ENCODE measurements around the gene ETAA1. TPM values are rescaled to one million over a fixed set of nuclear protein-coding genes. Genes with fewer than 3 reads are reported as not detected.

ETAA1 gene
- total RNA-seq: 10 to 100 TPM; 18.3 to 19.2 TPM
- 1 to 10 TPM; 3.7 to 5.4 (median 4.8) TPM for polyA plus RNA-seq
- 15.3 to 50.9 (median 29.8) reads per million in 6 experiments for total RNA-seq

DNA sequence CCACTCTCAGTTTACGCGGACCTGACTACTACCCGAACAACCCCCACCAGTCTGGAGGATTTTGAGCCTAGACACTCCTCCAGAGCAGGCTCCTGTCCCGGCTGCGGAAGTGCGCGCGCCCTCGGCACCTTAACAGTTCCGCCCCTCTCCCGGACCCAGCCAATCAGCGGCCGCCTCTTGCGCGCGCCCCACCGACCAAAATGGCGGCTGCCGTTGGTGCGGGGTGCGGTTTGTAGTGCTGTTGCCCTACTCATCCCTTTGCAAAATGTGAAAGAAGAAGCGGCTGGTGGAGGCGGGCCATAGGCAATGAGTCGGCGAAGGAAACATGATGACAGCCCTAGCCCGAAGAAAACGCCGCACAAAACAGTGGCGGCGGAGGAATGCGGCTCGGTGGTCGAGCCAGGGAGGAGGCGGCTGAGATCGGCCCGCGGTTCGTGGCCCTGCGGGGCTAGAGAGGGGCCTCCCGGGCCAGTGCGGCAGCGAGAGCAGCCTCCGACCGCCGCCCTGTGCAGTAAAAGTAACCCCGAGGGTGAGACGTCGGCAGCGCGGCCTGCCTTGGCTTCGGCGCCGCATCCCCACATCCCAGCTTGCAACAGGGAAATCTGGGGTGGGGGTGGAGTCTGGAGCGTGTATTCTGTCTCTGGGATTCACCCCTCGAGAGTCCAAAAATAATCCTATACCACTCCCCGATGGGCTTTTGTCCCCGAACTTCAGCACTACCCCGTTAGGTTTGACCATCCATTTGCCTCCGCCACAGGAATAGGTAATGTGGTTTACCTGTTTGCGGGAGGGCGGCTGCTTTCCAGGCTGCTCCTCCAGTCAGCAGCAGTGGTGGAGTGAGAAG is at the start of gene ETAA1:
TSS of gene ETAA1 (plus strand) at position 191 of the 844 bp plus-strand sequence. CDS start at position 307, 116 bp downstream.
- ATAC-seq (peak; percentile 98), DNase-seq (peak; percentile 87 to 95 (median 92))
- peak within 1 kb of the TSS; percentile 97 to 100 (median 98) for H3K27ac Mint-ChIP-seq
- peak within 1 kb of the TSS; percentile 92 to 100 (median 98) for H3K4me3 Mint-ChIP-seq
- POLR2A ChIA-PET: no interaction called here
- no peaks in the 10 kb centered on the region for H3K9me3 Mint-ChIP-seq
- no peaks in the 10 kb centered on the region for H3K27me3 Mint-ChIP-seq
- H3K36me3 Mint-ChIP-seq: peaks cover 0 to 18% (median 2%) of the 10 kb centered on the region in 3 donors
- H3K4me1 Mint-ChIP-seq: peaks cover 4 to 25% (median 11%) of the 10 kb centered on the region in 4 donors

DNA sequence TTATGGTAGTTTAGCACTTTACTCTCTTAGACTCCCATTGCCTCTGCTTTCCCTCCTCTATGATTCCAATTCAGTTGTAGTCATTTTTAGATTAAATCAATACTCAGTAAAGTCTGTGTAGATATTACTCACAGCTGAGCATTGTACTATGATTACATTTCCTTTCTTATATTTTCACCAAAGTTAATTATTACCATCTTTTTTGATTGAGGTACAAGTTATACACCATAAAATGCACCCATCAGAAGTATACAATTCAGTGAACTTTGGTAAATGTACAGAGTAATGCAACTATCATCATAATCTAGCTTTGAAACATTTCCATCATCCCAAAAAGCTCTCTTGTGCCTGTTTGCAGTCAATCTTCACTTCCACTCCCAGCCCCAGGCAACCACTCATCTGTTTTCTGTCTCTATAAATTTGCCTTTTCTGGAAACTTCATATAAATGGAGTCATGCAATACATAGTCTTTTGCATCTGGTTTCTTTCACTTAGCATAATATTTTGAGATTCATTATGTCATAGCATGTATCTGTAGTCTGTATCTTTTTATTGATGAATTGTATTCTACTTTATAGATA is 30.2 kb upstream of the ETAA1 start:
- ATAC-seq: no peak
- DNase-seq: no peak
- Mint-ChIP-seq H3K4me1 (no peaks in the 10 kb centered on the region), H3K4me3 (no peak overlapping the region), H3K9me3 (peaks cover 0 to 34% (median 12%) of the 10 kb centered on the region in 9 donors), H3K27ac (no peak overlapping the region), H3K27me3 (peaks cover 6 to 27% (median 20%) of the 10 kb centered on the region in 5 donors), H3K36me3 (peaks cover 0 to 10% (median 3%) of the 10 kb centered on the region in 3 donors)
- POLR2A ChIA-PET: no interaction called here

DNA sequence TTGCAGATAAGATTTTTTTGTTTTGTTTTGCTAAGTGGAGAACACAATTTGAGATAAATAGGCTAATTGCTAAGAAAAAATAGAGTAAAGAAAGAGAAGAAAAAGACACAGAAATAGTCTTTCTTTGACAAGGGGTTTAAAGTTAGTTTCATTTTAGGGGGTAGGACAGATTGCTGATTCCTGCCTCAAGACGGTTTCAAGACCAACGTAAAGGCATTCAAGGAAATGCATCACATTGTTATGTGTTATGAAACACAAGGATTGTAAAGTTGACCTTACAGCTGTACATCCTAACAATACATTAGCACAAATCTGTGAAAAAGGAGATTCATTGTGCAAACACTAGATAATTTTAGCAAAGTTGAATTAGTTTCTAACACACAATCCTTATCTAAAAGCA is 22.7 kb upstream of the ETAA1 start:
- Mint-ChIP-seq H3K4me1 (no peaks in the 10 kb centered on the region), H3K36me3 (peaks cover 4 to 21% (median 6%) of the 10 kb centered on the region in 3 donors), H3K27ac (no peak overlapping the region), H3K27me3 (peaks cover under 1 to 8% (median 4%) of the 10 kb centered on the region in 5 donors), H3K4me3 (peak overlapping the region in 3 of 10 donors; percentile 15 to 43 (median 41)), H3K9me3 (peaks cover 0 to 28% (median 13%) of the 10 kb centered on the region in 9 donors)
- no peak for ATAC-seq
- DNase-seq: no peak
- POLR2A ChIA-PET: no interaction called here

DNA sequence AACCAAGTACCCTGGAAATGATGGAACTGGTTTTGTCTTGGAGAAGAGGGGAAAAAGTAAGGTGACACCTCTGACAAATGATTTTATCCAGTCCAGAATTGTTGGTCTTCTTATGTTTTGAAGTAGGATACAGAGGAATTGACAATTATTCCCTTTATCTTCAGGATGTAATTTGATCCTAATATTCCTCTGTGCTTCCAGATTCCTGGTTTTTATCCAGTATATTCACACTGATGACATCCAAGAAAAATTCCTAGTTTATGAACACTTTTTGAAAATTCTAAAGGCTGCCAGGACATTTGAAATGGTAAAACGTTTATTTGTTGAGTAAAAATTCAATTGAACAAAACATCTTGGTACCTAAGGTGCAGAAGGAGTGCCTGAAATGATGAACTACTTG is 22.2 kb upstream of the ETAA1 start:
- Mint-ChIP-seq H3K27me3 (peaks cover 0 to 8% (median 4%) of the 10 kb centered on the region in 5 donors), H3K27ac (no peak overlapping the region), H3K36me3 (peaks cover 4 to 21% (median 6%) of the 10 kb centered on the region in 3 donors), H3K4me1 (no peaks in the 10 kb centered on the region), H3K9me3 (peaks cover 0 to 29% (median 13%) of the 10 kb centered on the region in 9 donors), H3K4me3 (no peak overlapping the region)
- POLR2A ChIA-PET: no interaction called here
- ATAC-seq: no peak
- DNase-seq: no peak

DNA sequence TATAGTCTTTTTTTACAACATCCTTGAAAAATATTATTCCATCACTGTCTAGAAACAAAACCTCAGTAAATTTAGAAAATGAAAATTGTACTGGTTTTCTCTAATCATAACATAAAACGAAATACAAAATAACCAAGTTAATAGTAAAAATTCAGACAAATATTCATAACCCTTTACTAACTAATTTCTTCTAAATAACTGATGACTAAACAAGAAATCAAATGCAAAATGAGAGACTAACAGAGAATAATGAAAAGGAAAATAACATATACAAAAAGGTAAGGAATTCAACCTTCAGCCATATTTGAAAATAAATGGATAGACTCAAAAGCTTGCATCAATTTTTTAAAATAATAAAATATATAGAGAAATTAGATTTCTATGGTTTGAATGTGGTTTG is 18.6 kb upstream of the ETAA1 start:
- Mint-ChIP-seq H3K4me3 (no peak overlapping the region), H3K27ac (no peak overlapping the region), H3K9me3 (peaks cover 0 to 16% (median 7%) of the 10 kb centered on the region in 9 donors), H3K27me3 (peaks cover 0 to 4% (median 0%) of the 10 kb centered on the region in 5 donors), H3K4me1 (no peaks in the 10 kb centered on the region), H3K36me3 (peaks cover 4 to 18% (median 5%) of the 10 kb centered on the region in 3 donors)
- DNase-seq: no peak
- no peak for ATAC-seq
- POLR2A ChIA-PET: no interaction called here

DNA sequence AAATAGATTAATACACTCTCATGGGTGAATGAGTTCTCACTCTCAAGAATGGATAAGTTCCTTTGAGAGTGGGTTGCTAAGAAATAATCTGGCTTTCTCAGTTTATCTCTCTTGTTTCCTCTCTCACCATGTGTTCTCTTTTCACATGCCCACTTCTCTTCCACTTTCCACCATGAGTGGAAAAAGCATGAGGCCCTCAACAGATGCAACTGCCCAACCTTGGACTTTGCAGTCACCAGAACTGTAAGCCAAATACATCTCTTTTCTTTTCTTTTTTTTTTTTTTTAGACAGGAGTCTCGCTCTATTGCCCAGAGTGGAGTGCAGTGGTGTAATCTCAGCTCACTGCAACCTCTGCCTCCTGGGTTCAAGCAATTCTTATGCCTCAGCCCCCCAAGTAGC is 18.1 kb upstream of the ETAA1 start:
- POLR2A ChIA-PET: no interaction called here

DNA sequence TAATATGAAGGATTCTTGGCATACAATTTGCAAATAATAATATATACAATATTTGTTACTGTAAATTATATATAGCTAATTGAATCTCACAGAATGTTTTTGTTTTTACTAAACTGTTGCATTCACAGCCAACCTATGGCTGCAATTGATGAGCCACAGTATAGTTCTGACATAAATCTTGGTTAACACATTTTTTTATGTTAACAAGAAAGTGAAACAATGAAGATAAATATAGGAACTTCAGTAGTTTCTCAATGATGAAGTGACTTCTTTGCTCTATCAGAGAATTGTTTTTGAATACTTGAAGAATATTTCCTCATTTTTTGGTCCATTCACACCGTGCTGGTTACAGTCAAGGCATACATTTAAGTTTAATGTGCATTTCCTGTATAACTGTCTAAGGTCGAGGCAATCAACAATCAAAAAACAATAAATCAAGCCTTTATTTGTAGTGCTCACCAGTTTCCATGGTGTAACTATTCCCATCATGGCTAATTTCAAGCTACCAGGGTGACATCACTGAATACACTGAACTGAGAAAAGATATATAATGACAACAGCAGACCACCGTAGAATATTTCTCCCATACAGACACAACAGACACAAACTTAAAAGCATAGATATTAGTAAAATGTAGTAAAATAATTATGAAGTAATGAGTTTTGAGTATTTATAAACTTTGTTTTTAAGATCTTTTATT is 12.9 kb upstream of the ETAA1 start:
- ATAC-seq: no peak
- peaks cover 0 to 4% (median 0%) of the 10 kb centered on the region in 4 donors for H3K4me1 Mint-ChIP-seq

More for the DNA sequence above, 18.1 kb upstream of the ETAA1 start:
- peaks cover 0 to 13% (median 7%) of the 10 kb centered on the region in 9 donors for H3K9me3 Mint-ChIP-seq
- DNase-seq (no peak), ATAC-seq (no peak)
- no peak overlapping the region for H3K4me3 Mint-ChIP-seq
- peaks cover 4 to 18% (median 4%) of the 10 kb centered on the region in 3 donors for H3K36me3 Mint-ChIP-seq
- no peak overlapping the region for H3K27ac Mint-ChIP-seq
- H3K4me1 Mint-ChIP-seq: no peaks in the 10 kb centered on the region
- H3K27me3 Mint-ChIP-seq: peaks cover 0 to 4% (median 0%) of the 10 kb centered on the region in 5 donors

DNA sequence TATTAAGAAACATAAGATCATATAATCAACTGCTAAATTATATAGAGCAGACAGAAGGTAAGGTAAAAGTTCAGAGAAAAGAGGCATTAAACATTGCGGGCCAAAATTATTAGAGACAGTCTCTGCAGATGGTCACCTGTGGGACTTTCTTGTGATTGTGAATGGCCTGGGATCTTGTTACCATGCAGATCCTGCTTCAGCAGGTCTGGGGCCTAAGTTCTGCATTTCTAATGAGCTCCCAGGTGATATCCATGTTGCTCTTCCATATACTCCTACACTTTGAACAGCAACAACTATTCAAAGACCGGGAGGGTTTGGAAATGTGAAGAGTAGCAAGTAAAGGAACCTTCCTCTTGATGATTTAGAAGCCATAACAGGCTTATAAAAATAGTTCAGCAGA is 8.5 kb upstream of the ETAA1 start:
- H3K4me1 Mint-ChIP-seq: peaks cover 0 to 4% (median 0%) of the 10 kb centered on the region in 4 donors

More for the DNA sequence above, 12.9 kb upstream of the ETAA1 start:
- DNase-seq: no peak
- H3K27ac Mint-ChIP-seq: no peak overlapping the region
- H3K9me3 Mint-ChIP-seq: peaks cover 0 to 4% (median 2%) of the 10 kb centered on the region in 9 donors
- H3K27me3 Mint-ChIP-seq: no peaks in the 10 kb centered on the region
- POLR2A ChIA-PET: no interaction called here
- H3K4me3 Mint-ChIP-seq: no peak overlapping the region
- peaks cover 0 to 5% (median 4%) of the 10 kb centered on the region in 3 donors for H3K36me3 Mint-ChIP-seq

DNA sequence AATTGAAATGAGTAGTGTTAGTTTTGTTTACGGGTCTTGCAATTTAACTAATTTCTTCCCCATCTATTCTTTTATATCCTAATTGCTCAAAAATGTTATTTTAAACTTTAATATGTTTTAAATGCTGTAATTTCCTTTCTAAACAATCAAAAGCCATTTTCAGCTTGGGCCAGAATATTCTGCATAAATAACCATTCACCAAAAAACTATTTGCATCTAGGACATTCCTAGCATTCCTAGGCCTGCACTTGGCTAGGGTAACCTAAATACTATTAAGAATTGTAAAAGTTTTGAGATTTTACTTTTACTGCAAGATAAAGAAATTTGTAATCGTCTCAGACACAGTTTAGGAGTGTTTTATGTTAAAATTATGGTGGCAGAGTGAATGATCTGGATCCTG is 7.8 kb upstream of the ETAA1 start:
- H3K27ac Mint-ChIP-seq: no peak overlapping the region
- ATAC-seq (no peak), DNase-seq (no peak)
- POLR2A ChIA-PET: no interaction called here
- no peaks in the 10 kb centered on the region for H3K36me3 Mint-ChIP-seq
- no peaks in the 10 kb centered on the region for H3K27me3 Mint-ChIP-seq
- peaks cover 0 to 2% (median 0%) of the 10 kb centered on the region in 4 donors for H3K4me1 Mint-ChIP-seq
- H3K9me3 Mint-ChIP-seq: no peaks in the 10 kb centered on the region
- no peak overlapping the region for H3K4me3 Mint-ChIP-seq

More for the DNA sequence above, 8.5 kb upstream of the ETAA1 start:
- Mint-ChIP-seq H3K27me3 (no peaks in the 10 kb centered on the region), H3K4me3 (no peak overlapping the region), H3K27ac (no peak overlapping the region), H3K9me3 (no peaks in the 10 kb centered on the region), H3K36me3 (no peaks in the 10 kb centered on the region)
- ATAC-seq (no peak), DNase-seq (no peak)
- POLR2A ChIA-PET: no interaction called here

DNA sequence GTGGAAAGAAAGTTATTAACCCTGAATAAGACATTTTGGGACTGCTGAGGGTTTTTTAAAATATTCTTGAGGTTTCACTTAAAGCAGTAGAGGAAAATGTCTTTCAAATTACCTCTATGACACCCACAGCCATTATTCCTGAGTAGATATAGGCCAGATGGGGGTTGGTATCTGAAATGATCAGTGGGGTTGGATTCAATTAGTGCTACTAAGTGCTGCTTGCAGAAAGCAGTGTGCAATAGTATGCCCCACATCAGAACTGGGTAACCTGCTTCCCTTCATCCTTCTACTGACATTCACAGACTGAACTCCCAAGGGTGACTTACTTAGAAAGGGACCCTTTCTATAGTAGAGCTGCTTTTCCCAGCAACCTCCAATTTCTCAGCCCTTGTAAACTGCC is 7.3 kb upstream of the ETAA1 start:
- no peak overlapping the region for H3K4me3 Mint-ChIP-seq
- POLR2A ChIA-PET: no interaction called here
- no peaks in the 10 kb centered on the region for H3K4me1 Mint-ChIP-seq

DNA sequence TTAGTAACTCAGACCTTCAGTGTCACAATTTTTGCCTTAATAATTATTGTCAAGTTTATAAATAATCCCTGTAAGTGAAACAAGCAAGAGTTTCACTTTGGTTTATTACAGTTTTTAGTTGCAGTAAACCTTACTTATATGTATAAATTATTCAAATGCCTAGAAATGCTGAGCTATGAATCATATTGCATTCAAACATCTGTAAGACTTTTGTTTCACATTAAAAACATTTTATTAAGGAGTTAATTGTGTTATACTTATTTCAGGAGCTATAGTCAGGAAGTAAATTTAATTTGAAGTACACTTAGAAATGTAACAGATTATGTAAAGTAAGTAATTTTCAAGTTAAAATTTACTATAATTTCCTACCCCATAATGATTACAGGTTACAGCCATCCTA is 3.9 kb upstream of the ETAA1 start:
- Mint-ChIP-seq H3K36me3 (no peaks in the 10 kb centered on the region), H3K9me3 (no peaks in the 10 kb centered on the region)
- no peak for ATAC-seq

More for the DNA sequence above, 7.3 kb upstream of the ETAA1 start:
- Mint-ChIP-seq H3K9me3 (no peaks in the 10 kb centered on the region), H3K27me3 (no peaks in the 10 kb centered on the region), H3K36me3 (no peaks in the 10 kb centered on the region), H3K27ac (no peak overlapping the region)
- DNase-seq (no peak), ATAC-seq (no peak)

DNA sequence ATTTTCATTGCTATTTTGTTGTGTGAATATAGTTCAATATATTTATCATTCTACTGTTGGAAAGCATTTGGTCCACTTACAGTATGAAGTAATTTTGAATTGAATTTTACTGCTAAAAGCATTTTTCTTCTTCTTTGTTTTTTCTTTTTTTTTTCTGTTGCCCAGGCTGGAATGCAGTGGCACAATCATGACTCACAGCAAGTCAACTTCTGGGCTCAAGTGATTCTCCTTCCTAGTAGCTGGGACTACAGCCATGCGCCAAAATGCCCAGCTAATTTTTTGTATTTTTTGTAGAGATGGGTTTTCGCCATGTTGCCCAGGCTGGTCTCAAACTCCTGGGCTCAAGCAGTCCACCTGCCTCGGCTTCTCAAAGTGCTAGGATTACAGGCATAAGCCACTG is 2.4 kb upstream of the ETAA1 start:
- H3K9me3 Mint-ChIP-seq: no peaks in the 10 kb centered on the region
- POLR2A ChIA-PET: no interaction called here
- no peak overlapping the region for H3K27ac Mint-ChIP-seq
- no peaks in the 10 kb centered on the region for H3K27me3 Mint-ChIP-seq
- no peaks in the 10 kb centered on the region for H3K36me3 Mint-ChIP-seq
- H3K4me3 Mint-ChIP-seq: no peak overlapping the region
- H3K4me1 Mint-ChIP-seq: peaks cover 4 to 18% (median 7%) of the 10 kb centered on the region in 4 donors
- DNase-seq (no peak), ATAC-seq (no peak)

More for the DNA sequence above, 3.9 kb upstream of the ETAA1 start:
- Mint-ChIP-seq H3K4me3 (no peak overlapping the region), H3K27ac (no peak overlapping the region), H3K4me1 (peaks cover 4 to 11% (median 7%) of the 10 kb centered on the region in 4 donors), H3K27me3 (no peaks in the 10 kb centered on the region)
- POLR2A ChIA-PET: no interaction called here
- DNase-seq: no peak
